Activated CD8-positive, alpha-beta T cell treated with anti-CD3 and anti-CD28 coated beads for 36 hours (primary cell): ENCODE data around the gene TEAD4. TPM values are rescaled to one million over a fixed set of nuclear protein-coding genes. Genes with fewer than 3 reads are reported as not detected.
A peak's percentile ranks its signal among the peaks of the same experiment; 100 is the strongest.

ENCODE experiments used
- ATAC-seq: fragments of 200-7000 bp; cut with Tn5 transposase; one replicate; pipeline ENCODE4 v1.10.0; 2021; ENCODE audit warnings: mild to moderate bottlenecking, moderate library complexity
- CTCF ChIA-PET: fragments of 350-600 bp; sonication (Branson Sonifier 250); formaldehyde crosslinking; loops from one replicate; lab custom pipeline; 2021; ENCODE audit warnings: antibody characterized with exemption; lab: Charles Lee
- POLR2A ChIA-PET: fragments of 350-600 bp; sonication (Branson Sonifier 250); formaldehyde crosslinking; loops from one replicate; lab custom pipeline; 2021; ENCODE audit warnings: antibody characterized with exemption; lab: Charles Lee
- DNase-seq: peaks from one replicate; pipeline ENCODE4 v3.0.0-alpha.2; 2020
- H3K27ac Mint-ChIP-seq: one replicate; pipeline ENCODE4 v1.8.0; 2021; ENCODE audit warnings: mild to moderate bottlenecking, mixed read lengths
- H3K27me3 Mint-ChIP-seq: one replicate; pipeline ENCODE4 v1.8.0; 2021; ENCODE audit warnings: mixed read lengths
- H3K36me3 Mint-ChIP-seq: one replicate; pipeline ENCODE4 v1.8.0; 2021; ENCODE audit warnings: low read depth, mixed read lengths
- H3K4me1 Mint-ChIP-seq: one replicate; pipeline ENCODE4 v1.8.0; 2021; ENCODE audit warnings: low read depth, mixed read lengths
- H3K4me3 Mint-ChIP-seq: one replicate; pipeline ENCODE4 v1.8.0; 2021; ENCODE audit warnings: mild to moderate bottlenecking, moderate library complexity, mixed read lengths
- H3K9me3 Mint-ChIP-seq: one replicate; pipeline ENCODE4 v1.8.0; 2021; ENCODE audit warnings: mixed read lengths
- intact Hi-C: fragments of 100-400 bp; cut with micrococcal nuclease; formaldehyde crosslinking; loops from one replicate; pipeline ENCODE4 v1.10.0; 2022
- total RNA-seq, 2 experiments: library from RNA; stranded (reverse); gene quantifications; one replicate each; pipeline ENCODE4 v1.2.3, GENCODE V29; 2021
- TF ChIP-seq, protein P1 (sequence below): fragments of 200-600 bp; IDR thresholded peaks from one replicate; pipeline ENCODE4 v1.8.0; 2022; ENCODE audit warnings: antibody characterized with exemption, mild to moderate bottlenecking

The TEAD4 gene
- total RNA-seq, 2 experiments from 2014 or later, result 4.5 to 4.6 TPM

DNA sequence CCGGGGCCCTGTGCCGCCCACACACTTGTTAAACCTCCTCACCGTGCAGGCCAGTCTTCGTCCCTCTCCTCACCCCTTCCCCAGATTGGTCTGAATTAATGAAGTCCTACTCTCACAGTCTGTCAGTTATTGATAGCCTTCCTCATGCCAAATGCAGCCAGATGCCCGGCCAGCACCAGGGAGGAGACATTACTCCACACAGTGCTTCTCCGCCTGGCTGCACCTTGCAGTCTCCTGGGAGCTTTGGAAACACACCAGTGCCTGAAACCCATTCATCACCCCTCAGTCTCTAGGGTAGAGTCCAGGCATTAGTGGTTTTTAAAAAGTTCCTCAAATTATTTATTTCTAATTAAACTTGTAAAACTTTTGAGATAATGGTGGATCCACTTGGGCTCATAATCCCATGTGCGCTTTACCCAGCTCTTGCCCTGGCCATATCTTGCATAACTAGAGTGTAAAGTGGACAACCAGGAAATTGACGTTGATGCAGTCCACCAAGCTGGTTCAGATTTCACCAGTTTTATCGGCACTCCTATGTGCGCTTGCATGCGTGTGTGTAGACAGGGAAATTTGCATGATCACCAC, 79.8 kb downstream of the TEAD4 start:
- no peaks in the 10 kb centered on the region for H3K4me1 Mint-ChIP-seq
- intact Hi-C loops, result no loop called here
- no peak overlapping the region for H3K27ac Mint-ChIP-seq
- peaks cover 14% of the 10 kb centered on the region for H3K27me3 Mint-ChIP-seq
- no peak overlapping the region for H3K4me3 Mint-ChIP-seq
- ATAC-seq (no peak), DNase-seq (no peak)
- POLR2A ChIA-PET, result no interaction called here
- CTCF ChIA-PET, result interaction anchor here (0.6 kb wide), 1 partner anchor 23 kb away, joined by 3 read pairs; no protein-coding TSS in a partner anchor
- H3K36me3 Mint-ChIP-seq, result no peaks in the 10 kb centered on the region
- TF ChIP-seq, protein P1, sequence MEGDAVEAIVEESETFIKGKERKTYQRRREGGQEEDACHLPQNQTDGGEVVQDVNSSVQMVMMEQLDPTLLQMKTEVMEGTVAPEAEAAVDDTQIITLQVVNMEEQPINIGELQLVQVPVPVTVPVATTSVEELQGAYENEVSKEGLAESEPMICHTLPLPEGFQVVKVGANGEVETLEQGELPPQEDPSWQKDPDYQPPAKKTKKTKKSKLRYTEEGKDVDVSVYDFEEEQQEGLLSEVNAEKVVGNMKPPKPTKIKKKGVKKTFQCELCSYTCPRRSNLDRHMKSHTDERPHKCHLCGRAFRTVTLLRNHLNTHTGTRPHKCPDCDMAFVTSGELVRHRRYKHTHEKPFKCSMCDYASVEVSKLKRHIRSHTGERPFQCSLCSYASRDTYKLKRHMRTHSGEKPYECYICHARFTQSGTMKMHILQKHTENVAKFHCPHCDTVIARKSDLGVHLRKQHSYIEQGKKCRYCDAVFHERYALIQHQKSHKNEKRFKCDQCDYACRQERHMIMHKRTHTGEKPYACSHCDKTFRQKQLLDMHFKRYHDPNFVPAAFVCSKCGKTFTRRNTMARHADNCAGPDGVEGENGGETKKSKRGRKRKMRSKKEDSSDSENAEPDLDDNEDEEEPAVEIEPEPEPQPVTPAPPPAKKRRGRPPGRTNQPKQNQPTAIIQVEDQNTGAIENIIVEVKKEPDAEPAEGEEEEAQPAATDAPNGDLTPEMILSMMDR, result no peak
- no peaks in the 10 kb centered on the region for H3K9me3 Mint-ChIP-seq

DNA sequence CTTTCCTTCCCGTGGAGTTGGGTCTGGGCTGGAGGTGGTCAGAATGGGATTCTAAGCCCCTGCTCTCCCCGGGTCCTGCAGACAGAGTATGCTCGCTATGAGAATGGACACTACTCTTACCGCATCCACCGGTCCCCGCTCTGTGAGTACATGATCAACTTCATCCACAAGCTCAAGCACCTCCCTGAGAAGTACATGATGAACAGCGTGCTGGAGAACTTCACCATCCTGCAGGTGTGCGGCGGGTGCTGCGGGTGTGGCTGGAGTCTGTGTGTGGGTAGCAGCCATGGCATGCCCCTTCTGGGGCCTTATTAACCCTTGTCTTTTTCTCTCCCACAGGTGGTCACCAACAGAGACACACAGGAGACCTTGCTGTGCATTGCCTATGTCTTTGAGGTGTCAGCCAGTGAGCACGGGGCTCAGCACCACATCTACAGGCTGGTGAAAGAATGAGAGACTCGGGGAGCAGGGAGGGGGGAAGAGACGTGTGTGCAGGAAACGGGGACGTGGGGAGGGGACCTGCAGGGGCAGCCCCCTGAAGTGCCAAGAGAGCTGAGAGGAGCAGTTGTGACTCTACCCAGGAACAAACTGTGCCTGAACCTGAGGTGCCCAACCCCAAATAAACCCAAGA, 80.9 kb downstream of the TEAD4 start:
- no peak overlapping the region for H3K4me3 Mint-ChIP-seq
- POLR2A ChIA-PET, result no interaction called here
- intact Hi-C loops, result loop anchor here (10.0 kb wide), 1 partner anchor 185 kb away; the partner anchor contains the start of gene TEX52
- no peaks in the 10 kb centered on the region for H3K9me3 Mint-ChIP-seq
- no peak overlapping the region for H3K27ac Mint-ChIP-seq
- peaks cover 14% of the 10 kb centered on the region for H3K27me3 Mint-ChIP-seq
- no peaks in the 10 kb centered on the region for H3K4me1 Mint-ChIP-seq
- no peaks in the 10 kb centered on the region for H3K36me3 Mint-ChIP-seq
- TF ChIP-seq, protein P1, result no peak
- ATAC-seq (no peak), DNase-seq (no peak)
- CTCF ChIA-PET, result interaction anchor here (1.5 kb wide), 1 partner anchor 155 kb away, joined by 4 read pairs; no protein-coding TSS in a partner anchor

DNA sequence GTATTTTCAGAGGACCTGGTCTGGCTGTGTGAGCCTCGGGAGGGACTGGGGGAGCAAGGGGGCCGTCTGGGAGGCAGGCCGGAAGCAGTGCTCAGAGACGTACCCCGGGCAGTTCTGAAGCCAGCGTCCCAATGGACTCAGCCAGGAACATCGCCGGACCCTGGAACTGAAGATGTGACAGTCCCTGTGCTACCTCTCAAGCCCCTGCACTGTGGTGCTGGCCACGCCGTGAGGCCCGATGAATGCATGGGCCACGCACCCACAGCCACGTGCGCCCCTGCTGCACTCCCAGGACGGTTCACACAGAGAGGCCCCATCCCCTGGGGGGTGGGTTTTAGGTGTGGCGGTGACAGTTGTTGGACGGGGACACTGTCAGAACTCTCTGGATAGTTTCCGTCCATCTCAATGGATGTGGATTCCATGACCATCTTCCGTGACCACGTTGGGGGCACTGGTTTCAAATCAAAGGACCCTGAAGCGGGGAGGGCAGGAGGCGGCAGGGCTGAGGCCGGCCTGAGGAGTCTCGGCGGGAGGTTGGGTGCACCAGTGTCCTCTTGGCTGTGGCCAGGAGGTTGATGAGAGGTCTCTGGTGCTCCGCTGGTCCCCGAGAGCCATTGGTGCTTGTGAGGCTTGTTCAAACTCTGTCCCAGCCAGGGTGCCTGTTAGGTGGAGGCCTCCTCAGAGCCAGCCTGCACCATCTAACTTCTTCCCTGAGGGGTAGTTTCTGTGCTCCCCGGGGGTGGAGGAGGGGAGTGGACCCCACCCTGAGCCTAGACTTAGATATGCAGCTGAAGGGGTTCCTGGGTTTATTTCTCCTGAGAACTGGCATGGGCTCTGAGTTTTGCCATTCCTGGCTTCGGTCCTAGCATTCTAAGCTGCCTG, 81.7 kb downstream of the TEAD4 start:
- ChIA-PET CTCF (interaction anchor here (1.2 to 2.0 kb wide), 6 partner anchors 7 to 196 kb away, joined by 3 to 9 read pairs (median 4); no protein-coding TSS in a partner anchor), POLR2A (no interaction called here)
- intact Hi-C loops, result loop anchor here (10.0 kb wide), 1 partner anchor 186 kb away; the partner anchor contains the start of gene TEX52
- peaks cover 14% of the 10 kb centered on the region for H3K27me3 Mint-ChIP-seq
- DNase-seq, result no peak
- H3K4me1 Mint-ChIP-seq, result no peaks in the 10 kb centered on the region
- TF ChIP-seq, protein P1, result no peak
- H3K27ac Mint-ChIP-seq, result no peak overlapping the region
- no peak overlapping the region for H3K4me3 Mint-ChIP-seq
- no peaks in the 10 kb centered on the region for H3K9me3 Mint-ChIP-seq
- no peaks in the 10 kb centered on the region for H3K36me3 Mint-ChIP-seq
- no peak for ATAC-seq

DNA sequence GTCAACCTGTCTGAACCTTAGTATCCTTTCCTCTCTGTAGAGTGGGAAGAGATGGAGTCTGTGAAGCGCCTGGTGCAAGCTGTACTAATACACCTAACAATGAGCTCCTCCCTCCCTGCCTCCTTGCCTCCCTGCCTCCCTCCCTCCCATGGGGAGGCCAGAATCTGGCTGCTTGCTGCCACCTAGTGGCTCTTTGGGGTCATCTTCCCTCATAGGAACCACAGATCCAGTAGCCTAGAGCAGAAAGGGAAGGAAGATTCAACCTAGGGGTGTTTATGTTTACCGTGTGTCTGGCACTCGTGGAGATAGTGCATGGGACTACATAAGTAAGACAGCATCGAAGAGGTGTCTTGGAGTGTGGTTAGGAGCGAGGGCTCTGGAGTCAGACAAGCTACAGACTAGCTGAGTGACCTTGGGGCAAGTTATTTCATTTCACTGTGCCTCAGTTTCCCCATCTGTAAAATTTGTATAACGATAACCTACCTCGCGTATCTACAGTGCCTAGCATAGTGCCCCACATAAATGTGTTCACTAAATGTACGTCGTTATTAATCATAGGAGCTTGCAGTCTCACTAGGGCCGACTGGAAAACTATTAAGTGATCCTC, 82.5 kb downstream of the TEAD4 start:
- intact Hi-C loops, result loop anchor here (10.0 kb wide), 1 partner anchor 187 kb away; the partner anchor contains the start of gene TEX52
- CTCF ChIA-PET, result interaction anchor here (1.0 to 2.0 kb wide), 13 partner anchors 8 to 359 kb away, joined by 3 to 9 read pairs (median 4); no protein-coding TSS in a partner anchor
- ATAC-seq (peak; percentile 98), DNase-seq (peak; percentile 75)
- POLR2A ChIA-PET, result no interaction called here
- no peaks in the 10 kb centered on the region for H3K4me1 Mint-ChIP-seq
- no peaks in the 10 kb centered on the region for H3K9me3 Mint-ChIP-seq
- H3K27ac Mint-ChIP-seq, result no peak overlapping the region
- no peaks in the 10 kb centered on the region for H3K36me3 Mint-ChIP-seq
- TF ChIP-seq, protein P1, result peak; percentile 60
- H3K4me3 Mint-ChIP-seq, result no peak overlapping the region
- H3K27me3 Mint-ChIP-seq, result peaks cover 14% of the 10 kb centered on the region
